Loucy (cell line): ENCODE results near the gene COL21A1.

Experiments used
- H2AFZ ChIP-seq: fragments of 200-600 bp; sonication (generic); 2 replicates; pipeline ENCODE4 v1.6.0; 2016; ENCODE audit warnings: antibody characterized with exemption, mild to moderate bottlenecking, low read length, moderate library complexity
- H3F3A ChIP-seq: fragments of 200-600 bp; 2 replicates; pipeline ENCODE4 v1.6.0; 2016; ENCODE audit warnings: antibody characterized with exemption, low read depth, mild to moderate bottlenecking
- H3K27me3 ChIP-seq: fragments of 200-600 bp; sonication (generic); 2 replicates; pipeline ENCODE4 v1.6.1; 2014; ENCODE audit warnings: low read length, mild to moderate bottlenecking; ENCODE audit not compliant: insufficient read depth, poor library complexity, severe bottlenecking
- H3K36me3 ChIP-seq: fragments of 200-600 bp; sonication (generic); 2 replicates; pipeline ENCODE4 v1.6.1; 2016; ENCODE audit warnings: low read length; ENCODE audit not compliant: insufficient read depth
- H3K4me1 ChIP-seq: fragments of 200-600 bp; sonication (generic); 2 replicates; pipeline ENCODE4 v1.5.1; 2014; ENCODE audit warnings: low read length, mild to moderate bottlenecking; ENCODE audit not compliant: insufficient read depth, poor library complexity, severe bottlenecking
- H3K4me2 ChIP-seq: fragments of 200-600 bp; sonication (generic); 2 replicates; pipeline ENCODE4 v1.6.0; 2014; ENCODE audit warnings: antibody characterized with exemption, low read length, low read depth, mild to moderate bottlenecking; ENCODE audit not compliant: poor library complexity, severe bottlenecking
- H3K4me3 ChIP-seq: fragments of 200-600 bp; sonication (generic); 2 replicates; pipeline ENCODE4 v1.5.1; 2014; ENCODE audit warnings: low read length, mild to moderate bottlenecking, mixed read lengths; ENCODE audit not compliant: poor library complexity, severe bottlenecking
- H3K79me2 ChIP-seq: fragments of 200-600 bp; sonication (generic); 2 replicates; pipeline ENCODE4 v1.6.1; 2014; ENCODE audit warnings: low read length; ENCODE audit not compliant: insufficient read depth
- H3K9ac ChIP-seq: fragments of 200-600 bp; sonication (generic); 2 replicates; pipeline ENCODE4 v1.6.0; 2014; ENCODE audit warnings: mild to moderate bottlenecking, low read depth, low read length, moderate library complexity; ENCODE audit not compliant: poor library complexity, severe bottlenecking
- H3K9me2 ChIP-seq: fragments of 200-600 bp; sonication (generic); replicated peaks from 2 replicates; pipeline ENCODE4 v1.6.1; 2016; ENCODE audit warnings: low read depth, low read length, mixed read lengths
- H3K9me3 ChIP-seq: fragments of 200-600 bp; sonication (generic); 2 replicates; pipeline ENCODE4 v1.6.1; 2014; ENCODE audit warnings: mild to moderate bottlenecking, antibody characterized with exemption, low read length, low read depth; ENCODE audit not compliant: insufficient read depth
- H4K20me1 ChIP-seq: fragments of 200-600 bp; sonication (generic); 2 replicates; pipeline ENCODE4 v1.6.0; 2014; ENCODE audit warnings: antibody characterized with exemption, low read length, mild to moderate bottlenecking; ENCODE audit not compliant: insufficient read depth, poor library complexity, severe bottlenecking
- EZH2phosphoT487 ChIP-seq: fragments of 200-600 bp; IDR thresholded peaks from 2 replicates; pipeline ENCODE4 v1.6.1; 2018; ENCODE audit warnings: antibody characterized with exemption, mild to moderate bottlenecking, moderate library complexity, borderline replicate concordance
- TF ChIP-seq, protein P1 (sequence below): fragments of 200-600 bp; sonication (generic); conservative IDR thresholded peaks from 2 replicates; pipeline ENCODE4 v1.5.1; 2014; ENCODE audit warnings: mild to moderate bottlenecking, antibody characterized with exemption, low read length

The COL21A1 gene

DNA sequence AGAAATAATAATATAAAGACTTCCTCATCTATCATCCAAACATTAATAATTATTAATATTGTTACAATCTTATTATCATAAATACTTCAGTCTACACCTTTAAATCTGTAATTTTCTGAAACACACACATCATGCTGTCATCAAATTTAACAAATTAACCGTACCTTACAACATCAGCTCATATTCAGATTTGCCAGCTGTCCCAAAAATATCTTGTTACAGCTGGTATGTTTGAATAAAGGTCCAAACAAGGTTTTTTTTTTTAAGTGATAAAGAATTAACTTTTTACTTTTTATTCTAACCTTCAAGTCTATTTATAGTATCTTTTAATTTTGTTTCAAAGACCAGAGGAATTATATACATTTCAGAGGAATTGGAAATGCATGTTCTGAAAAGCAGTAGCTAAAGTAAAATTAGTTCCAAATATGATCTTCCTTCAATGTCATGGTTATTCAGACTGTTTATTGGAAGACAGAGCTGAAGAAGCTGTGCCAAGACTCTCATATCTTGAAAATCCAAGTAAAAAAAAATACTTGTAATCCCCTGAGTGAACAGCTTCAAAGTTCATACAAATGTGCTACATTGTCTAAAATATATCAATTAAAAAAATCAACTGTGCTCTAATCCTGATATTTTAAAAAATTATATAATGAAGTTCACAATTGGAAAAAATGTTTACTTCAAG is 210.3 kb downstream of the COL21A1 start:
- no peaks in the 10 kb centered on the region for H3K27me3 ChIP-seq
- H4K20me1 ChIP-seq: no peaks in the 10 kb centered on the region
- H3K36me3 ChIP-seq: no peaks in the 10 kb centered on the region
- no peaks in the 10 kb centered on the region for H3K4me1 ChIP-seq
- H3F3A ChIP-seq: no peaks in the 10 kb centered on the region
- H2AFZ ChIP-seq: no peak overlapping the region
- no peak overlapping the region for H3K4me2 ChIP-seq
- H3K9me3 ChIP-seq: no peaks in the 10 kb centered on the region
- TF ChIP-seq, protein P1, sequence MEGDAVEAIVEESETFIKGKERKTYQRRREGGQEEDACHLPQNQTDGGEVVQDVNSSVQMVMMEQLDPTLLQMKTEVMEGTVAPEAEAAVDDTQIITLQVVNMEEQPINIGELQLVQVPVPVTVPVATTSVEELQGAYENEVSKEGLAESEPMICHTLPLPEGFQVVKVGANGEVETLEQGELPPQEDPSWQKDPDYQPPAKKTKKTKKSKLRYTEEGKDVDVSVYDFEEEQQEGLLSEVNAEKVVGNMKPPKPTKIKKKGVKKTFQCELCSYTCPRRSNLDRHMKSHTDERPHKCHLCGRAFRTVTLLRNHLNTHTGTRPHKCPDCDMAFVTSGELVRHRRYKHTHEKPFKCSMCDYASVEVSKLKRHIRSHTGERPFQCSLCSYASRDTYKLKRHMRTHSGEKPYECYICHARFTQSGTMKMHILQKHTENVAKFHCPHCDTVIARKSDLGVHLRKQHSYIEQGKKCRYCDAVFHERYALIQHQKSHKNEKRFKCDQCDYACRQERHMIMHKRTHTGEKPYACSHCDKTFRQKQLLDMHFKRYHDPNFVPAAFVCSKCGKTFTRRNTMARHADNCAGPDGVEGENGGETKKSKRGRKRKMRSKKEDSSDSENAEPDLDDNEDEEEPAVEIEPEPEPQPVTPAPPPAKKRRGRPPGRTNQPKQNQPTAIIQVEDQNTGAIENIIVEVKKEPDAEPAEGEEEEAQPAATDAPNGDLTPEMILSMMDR: no peak
- no peak for TF ChIP-seq EZH2phosphoT487
- H3K9me2 ChIP-seq: no peaks in the 10 kb centered on the region
- no peak overlapping the region for H3K9ac ChIP-seq
- no peak overlapping the region for H3K4me3 ChIP-seq
- H3K79me2 ChIP-seq: no peaks in the 10 kb centered on the region

GRCh38 chr6:56033401-56033800 is 214.0 kb downstream of the COL21A1 start:
- Histone ChIP-seq H2AFZ (no peak overlapping the region), H3K79me2 (no peaks in the 10 kb centered on the region), H3K9me3 (no peaks in the 10 kb centered on the region), H3K9me2 (no peaks in the 10 kb centered on the region), H3K4me3 (no peak overlapping the region), H4K20me1 (no peaks in the 10 kb centered on the region), H3F3A (no peaks in the 10 kb centered on the region), H3K9ac (no peak overlapping the region), H3K4me1 (no peaks in the 10 kb centered on the region), H3K27me3 (no peaks in the 10 kb centered on the region), H3K36me3 (no peaks in the 10 kb centered on the region), H3K4me2 (no peak overlapping the region)
- TF ChIP-seq, protein P1: no peak
- TF ChIP-seq EZH2phosphoT487: no peak

DNA sequence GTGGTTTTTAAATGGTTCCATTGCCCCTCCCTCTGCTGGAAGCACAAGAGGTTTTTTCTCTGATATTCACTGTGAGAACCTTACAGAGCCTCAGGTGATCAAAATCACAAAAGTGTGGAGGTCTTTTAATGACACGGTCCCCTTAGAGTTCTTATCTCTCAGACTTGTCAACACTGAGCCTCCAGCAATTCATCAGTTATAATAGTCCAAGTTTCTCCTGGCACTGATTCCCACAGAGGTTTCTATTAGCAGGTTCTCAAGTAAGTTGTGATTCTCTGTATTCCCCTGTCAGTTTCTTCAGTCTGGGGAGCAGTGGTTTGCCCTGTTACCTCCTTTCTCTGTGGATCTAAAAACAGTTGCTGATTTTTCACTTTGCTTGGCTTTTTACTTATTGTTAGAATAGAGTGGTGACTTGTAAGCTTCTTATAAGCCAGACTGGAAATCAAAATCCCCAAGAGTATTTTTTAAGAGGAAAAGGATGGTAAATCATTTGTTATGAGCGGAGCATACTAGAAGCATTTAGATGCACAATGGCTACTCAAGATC is 214.6 kb downstream of the COL21A1 start:
- Histone ChIP-seq H2AFZ (no peak overlapping the region), H3K9me3 (no peaks in the 10 kb centered on the region), H3K27me3 (no peaks in the 10 kb centered on the region), H4K20me1 (no peaks in the 10 kb centered on the region), H3K4me1 (no peaks in the 10 kb centered on the region), H3K79me2 (no peaks in the 10 kb centered on the region), H3K4me2 (no peak overlapping the region), H3K9ac (no peak overlapping the region), H3K9me2 (no peaks in the 10 kb centered on the region), H3K36me3 (no peaks in the 10 kb centered on the region), H3F3A (no peaks in the 10 kb centered on the region), H3K4me3 (no peak overlapping the region)
- TF ChIP-seq, protein P1: no peak
- no peak for TF ChIP-seq EZH2phosphoT487
